Neuronal stem cell (in vitro differentiated cells): Measurements from ENCODE around the gene PRDM1.

ENCODE experiments used
- DNase-seq: peaks from one replicate; pipeline ENCODE4 v3.0.0-alpha.2; 2013; ENCODE audit warnings: low spot score
- H2AFZ ChIP-seq: one replicate; pipeline ENCODE4 v1.6.1; 2013; ENCODE audit warnings: mild to moderate bottlenecking, low read length, inconsistent platforms
- H2AK5ac ChIP-seq: 2 replicates; pipeline ENCODE4 v1.6.1; 2013; ENCODE audit warnings: low read depth, mild to moderate bottlenecking, inconsistent platforms, low read length, moderate library complexity, mixed read lengths
- H2BK120ac ChIP-seq: 2 replicates; pipeline ENCODE4 v1.6.1; 2013; ENCODE audit warnings: low read depth, mild to moderate bottlenecking, inconsistent platforms, low read length, moderate library complexity, mixed read lengths
- H2BK12ac ChIP-seq: one replicate; pipeline ENCODE4 v1.6.1; 2013; ENCODE audit warnings: low read length, inconsistent platforms
- H2BK15ac ChIP-seq: 2 replicates; pipeline ENCODE4 v1.6.1; 2013; ENCODE audit warnings: mild to moderate bottlenecking, low read length, inconsistent platforms, mixed read lengths
- H2BK5ac ChIP-seq: one replicate; pipeline ENCODE4 v1.6.1; 2013; ENCODE audit warnings: inconsistent platforms, mild to moderate bottlenecking, low read length, moderate library complexity
- H3K14ac ChIP-seq: one replicate; pipeline ENCODE4 v1.6.1; 2013; ENCODE audit warnings: low read length, inconsistent platforms
- H3K18ac ChIP-seq: 2 replicates; pipeline ENCODE4 v1.6.1; 2013; ENCODE audit warnings: low read length, inconsistent platforms
- H3K23ac ChIP-seq: 2 replicates; pipeline ENCODE4 v1.6.1; 2013; ENCODE audit warnings: low read depth, mild to moderate bottlenecking, mixed read lengths, low read length, inconsistent platforms; ENCODE audit not compliant: poor library complexity
- H3K27ac ChIP-seq: replicated peaks from 3 replicates; pipeline ENCODE4 v1.5.1; 2013; ENCODE audit warnings: low read length, inconsistent platforms
- H3K27me3 ChIP-seq, 3 experiments: 2 replicates each; pipeline ENCODE4 v1.6.1; 2013; ENCODE audit warnings: low read length in 3 of 3, mild to moderate bottlenecking in 2 of 3, inconsistent platforms in 1 of 3, low read depth in 1 of 3, mixed read lengths in 1 of 3, moderate library complexity in 1 of 3; ENCODE audit not compliant: control insufficient read depth in 3 of 3, insufficient read depth in 3 of 3
- H3K36me3 ChIP-seq, 2 donors: replicated peaks in 1 of 2; 2 replicates each; pipeline ENCODE4 v1.6.1; 2013; ENCODE audit warnings: low read length in 2 of 2; ENCODE audit not compliant: control insufficient read depth in 2 of 2, insufficient read depth in 2 of 2
- H3K4ac ChIP-seq: 2 replicates; pipeline ENCODE4 v1.6.1; 2013; ENCODE audit warnings: inconsistent platforms, mild to moderate bottlenecking, low read length, moderate library complexity
- H3K4me1 ChIP-seq, 2 donors: 1 replicate in 1 of 2; 2 replicates in 1 of 2; pipeline ENCODE4 v1.6.1; 2013; ENCODE audit warnings: low read length in 2 of 2, low read depth in 1 of 2; ENCODE audit not compliant: control insufficient read depth in 2 of 2, insufficient read depth in 1 of 2
- H3K4me2 ChIP-seq: one replicate; pipeline ENCODE4 v1.6.1; 2013; ENCODE audit warnings: mild to moderate bottlenecking, low read length, inconsistent platforms; ENCODE audit not compliant: insufficient read depth, poor library complexity, severe bottlenecking
- H3K4me3 ChIP-seq, 2 donors: 2 replicates each; pipeline ENCODE4 v1.5.1; 2013; ENCODE audit warnings: low read length in 2 of 2, mild to moderate bottlenecking in 2 of 2, inconsistent platforms in 1 of 2, moderate library complexity in 1 of 2
- H3K79me1 ChIP-seq: one replicate; pipeline ENCODE4 v1.6.1; 2013; ENCODE audit warnings: low read depth, mild to moderate bottlenecking, inconsistent platforms, low read length, moderate library complexity
- H3K9ac ChIP-seq: one replicate; pipeline ENCODE4 v1.6.1; 2013; ENCODE audit warnings: mild to moderate bottlenecking, low read depth, low read length, inconsistent platforms; ENCODE audit not compliant: poor library complexity
- H3K9me3 ChIP-seq, 2 donors: replicated peaks in 1 of 2; 2 replicates each; pipeline versions ENCODE3 to v1.6.1; 2013; ENCODE audit warnings: low read length in 2 of 2, mild to moderate bottlenecking in 2 of 2, inconsistent platforms in 1 of 2, low read depth in 1 of 2, mixed read lengths in 1 of 2, moderate library complexity in 1 of 2; ENCODE audit not compliant: control insufficient read depth in 2 of 2, insufficient read depth in 1 of 2
- H4K8ac ChIP-seq: one replicate; pipeline ENCODE4 v1.6.1; 2013; ENCODE audit warnings: low read depth, mild to moderate bottlenecking, inconsistent platforms, low read length, moderate library complexity
- H4K91ac ChIP-seq: one replicate; pipeline ENCODE4 v1.6.1; 2013; ENCODE audit warnings: low read length, low read depth, mild to moderate bottlenecking, inconsistent platforms; ENCODE audit not compliant: poor library complexity
- WGBS, 2 donors: extraction: QIAGEN DNeasy Blood & Tissue Kit; methylation state at CpG; one replicate each; pipeline ENCODE4 v1.1.7; 2013; ENCODE audit warnings: missing lambda C conversion rate in 2 of 2, mixed read lengths in 1 of 2; ENCODE audit not compliant: insufficient read length in 2 of 2, insufficient replicate concordance in 1 of 2; ENCODE audit errors: extremely low coverage in 2 of 2; 5-methylcytosine and 5-hydroxymethylcytosine counted together

Gene PRDM1

DNA sequence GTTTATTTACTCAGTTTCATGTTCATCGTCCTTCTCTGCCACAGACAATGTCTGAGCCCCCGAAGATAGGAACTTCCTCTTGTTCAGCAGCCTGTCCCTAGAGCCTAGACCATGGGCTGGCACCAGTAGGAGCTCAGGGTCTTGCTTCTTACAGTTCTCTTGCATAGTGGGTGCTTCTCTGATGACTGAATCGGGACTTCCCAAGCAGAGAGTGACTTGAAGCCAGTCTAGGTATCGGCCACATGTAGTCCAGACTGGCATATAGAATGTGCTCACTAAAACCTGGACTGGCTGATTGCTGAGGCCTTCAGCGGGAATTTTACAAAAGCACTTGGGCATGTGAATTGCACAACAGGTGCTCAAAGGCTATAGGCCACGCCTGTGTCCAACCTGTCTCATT lies 52.0 kb downstream of the PRDM1 start:
- Histone ChIP-seq H2BK12ac (no peak overlapping the region), H3K18ac (no peak overlapping the region), H2BK15ac (no peak overlapping the region), H2AFZ (no peak overlapping the region), H3K36me3 (no peaks in the 10 kb centered on the region), H3K4me3 (no peak overlapping the region), H4K91ac (no peak overlapping the region), H2BK5ac (no peak overlapping the region), H3K4ac (no peak overlapping the region), H3K27me3 (no peaks in the 10 kb centered on the region), H3K79me1 (no peaks in the 10 kb centered on the region), H2AK5ac (no peak overlapping the region), H3K4me1 (no peaks in the 10 kb centered on the region), H3K23ac (no peak overlapping the region), H3K9ac (no peak overlapping the region), H3K4me2 (no peak overlapping the region), H2BK120ac (no peak overlapping the region), H4K8ac (no peak overlapping the region), H3K9me3 (no peaks in the 10 kb centered on the region), H3K14ac (no peak overlapping the region), H3K27ac (no peak overlapping the region)
- DNase-seq = no peak
- no CpG with 5 or more reads among the region's 6 CpGs for WGBS, 2 donors

DNA sequence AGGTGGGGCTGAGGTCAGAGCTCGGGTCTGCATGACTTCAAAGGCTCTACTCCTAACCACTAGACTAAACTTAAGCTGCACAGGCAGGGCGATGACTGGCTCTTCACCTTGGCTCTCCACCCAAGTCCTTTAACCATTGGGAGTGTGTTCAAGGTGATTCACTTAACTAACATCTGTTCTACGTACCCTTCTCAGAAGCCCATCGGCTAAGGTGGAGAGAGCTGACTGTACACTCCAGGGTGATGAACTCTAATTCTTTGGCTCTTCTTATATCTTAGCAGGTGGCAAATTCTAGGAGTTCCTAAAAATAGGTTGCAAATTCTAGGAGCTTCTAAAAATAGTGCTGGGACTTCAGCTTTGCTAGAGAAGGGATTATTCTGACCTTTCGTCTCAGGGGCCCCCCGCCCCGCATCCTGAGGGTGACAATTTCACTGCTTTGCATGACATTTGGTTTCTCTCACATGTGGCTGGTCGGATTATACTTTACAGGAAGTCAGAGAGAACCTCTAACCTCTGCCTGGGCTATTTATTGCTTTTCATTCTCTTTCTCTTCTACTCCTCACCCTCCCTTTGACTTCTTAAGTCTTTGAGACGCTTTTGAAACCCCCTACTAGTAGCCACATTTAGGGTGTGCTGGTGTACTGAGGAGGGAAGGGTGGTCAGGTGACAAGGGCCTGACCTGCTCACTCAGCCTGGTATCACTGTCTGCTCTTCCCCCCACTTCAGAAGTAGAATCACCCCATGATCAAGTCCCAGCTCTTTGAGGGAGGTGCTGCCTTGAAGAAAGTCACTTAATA lies 55.5 kb downstream of the PRDM1 start:
- Histone ChIP-seq H3K14ac (no peak overlapping the region), H3K27me3 (peaks cover 0 to 22% (median 0%) of the 10 kb centered on the region in 3 experiments), H3K4ac (no peak overlapping the region), H3K36me3 (no peaks in the 10 kb centered on the region), H3K9me3 (no peaks in the 10 kb centered on the region), H3K9ac (no peak overlapping the region), H3K23ac (no peak overlapping the region), H2BK5ac (no peak overlapping the region), H3K18ac (no peak overlapping the region), H2AFZ (no peak overlapping the region), H3K79me1 (no peaks in the 10 kb centered on the region), H3K4me2 (no peak overlapping the region), H2AK5ac (no peak overlapping the region), H4K91ac (no peak overlapping the region), H3K4me1 (peaks cover 0 to 6% of the 10 kb centered on the region in 2 donors), H2BK120ac (no peak overlapping the region), H2BK12ac (no peak overlapping the region), H2BK15ac (no peak overlapping the region), H3K27ac (no peak overlapping the region), H3K4me3 (no peak overlapping the region), H4K8ac (no peak overlapping the region)
- no peak for DNase-seq
- WGBS, 2 donors = no CpG with 5 or more reads among the region's 9 CpGs

DNA sequence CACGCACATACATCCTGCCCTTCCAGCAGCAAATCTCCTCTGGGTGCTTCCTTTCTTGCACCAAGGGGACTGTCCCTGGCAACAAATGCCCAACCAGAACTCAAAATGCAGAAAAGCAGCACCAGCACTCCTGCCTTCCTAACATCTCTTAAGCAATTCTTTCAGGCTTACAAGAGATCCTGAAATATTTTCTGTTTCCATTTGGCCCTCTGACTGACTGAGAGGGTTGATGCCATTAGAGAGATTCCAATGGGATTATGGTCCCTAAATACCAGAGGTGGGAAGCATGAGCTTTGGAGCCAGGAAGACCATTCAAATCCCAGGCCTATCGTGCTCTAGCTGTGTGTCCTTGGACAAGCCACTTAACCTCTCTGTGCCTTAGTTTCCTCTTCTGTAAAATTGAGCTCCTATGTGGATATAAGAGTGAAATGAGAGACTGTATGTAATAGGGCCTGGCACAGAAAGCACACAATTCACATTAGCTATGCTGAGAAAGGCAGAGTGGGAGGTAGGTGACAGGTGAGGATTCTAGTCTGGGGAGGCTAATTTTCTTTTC lies 56.8 kb downstream of the PRDM1 start:
- no peak overlapping the region for H4K91ac ChIP-seq
- H3K4me2 ChIP-seq = no peak overlapping the region
- H2BK120ac ChIP-seq = no peak overlapping the region
- no peak overlapping the region for H3K27ac ChIP-seq
- no peak for DNase-seq
- H2BK5ac ChIP-seq = no peak overlapping the region
- H3K27me3 ChIP-seq = peaks cover 0 to 35% (median 0%) of the 10 kb centered on the region in 3 experiments
- no peak overlapping the region for H3K4ac ChIP-seq
- no peaks in the 10 kb centered on the region for H3K79me1 ChIP-seq
- H2BK15ac ChIP-seq = no peak overlapping the region
- no peak overlapping the region for H4K8ac ChIP-seq
- H3K4me3 ChIP-seq = no peak overlapping the region
- no peak overlapping the region for H3K9ac ChIP-seq
- no peak overlapping the region for H2AK5ac ChIP-seq
- H2AFZ ChIP-seq = no peak overlapping the region
- H2BK12ac ChIP-seq = no peak overlapping the region
- no peak overlapping the region for H3K23ac ChIP-seq
- H3K14ac ChIP-seq = no peak overlapping the region
- H3K4me1 ChIP-seq = peaks cover 0 to 6% of the 10 kb centered on the region in 2 donors
- H3K36me3 ChIP-seq = no peaks in the 10 kb centered on the region
- H3K18ac ChIP-seq = no peak overlapping the region
- no CpG with 5 or more reads among the region's 2 CpGs for WGBS, 2 donors
- H3K9me3 ChIP-seq = no peaks in the 10 kb centered on the region

DNA sequence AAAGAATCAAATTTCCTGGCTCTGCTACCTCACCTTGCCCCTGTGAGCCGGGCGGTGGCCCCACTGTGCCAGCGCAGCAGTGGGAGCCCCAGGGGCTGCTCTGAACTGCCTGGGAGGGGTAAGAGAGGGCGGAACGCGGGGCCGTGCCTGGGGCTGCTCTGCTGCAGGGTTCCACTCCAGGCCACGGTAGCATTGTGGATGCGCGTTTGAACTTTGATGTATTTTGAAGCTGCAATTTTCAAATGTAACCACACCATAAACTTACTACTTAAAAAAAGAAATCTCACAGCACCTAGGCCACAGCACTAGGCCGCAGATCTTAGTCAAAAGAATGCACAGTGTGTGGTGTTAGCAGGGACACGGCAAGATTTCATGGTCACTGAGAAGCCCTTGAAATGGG lies 57.5 kb downstream of the PRDM1 start:
- no peak for DNase-seq
- Histone ChIP-seq H3K4me3 (no peak overlapping the region), H3K27me3 (peaks cover 0 to 42% (median 0%) of the 10 kb centered on the region in 3 experiments), H3K4ac (no peak overlapping the region), H3K4me2 (no peak overlapping the region), H2BK12ac (no peak overlapping the region), H3K36me3 (no peaks in the 10 kb centered on the region), H4K8ac (no peak overlapping the region), H3K79me1 (no peaks in the 10 kb centered on the region), H4K91ac (no peak overlapping the region), H2AK5ac (no peak overlapping the region), H3K4me1 (peaks cover 0 to 6% of the 10 kb centered on the region in 2 donors), H3K14ac (no peak overlapping the region), H2BK15ac (no peak overlapping the region), H3K9me3 (no peaks in the 10 kb centered on the region), H3K18ac (no peak overlapping the region), H3K9ac (no peak overlapping the region), H3K27ac (no peak overlapping the region), H3K23ac (no peak overlapping the region), H2AFZ (no peak overlapping the region), H2BK120ac (no peak overlapping the region), H2BK5ac (no peak overlapping the region)
- WGBS, 2 donors = no CpG with 5 or more reads among the region's 12 CpGs
